ENCODE data around the gene SLC44A5.
A peak's percentile ranks its signal among the peaks of the same experiment; 100 is the strongest.
"Not testable (repeated sequence)": the region's sequence is repeated elsewhere in the genome, so short reads cannot be mapped to it uniquely, and the experiment has no call there.

Gene SLC44A5

GRCh38 chr1:75611014-75611413 is at the start of gene SLC44A5:
Gene SLC44A5 (minus strand): TSS chr1:75611114. CDS start chr1:75541447, 69,667 bp downstream.
- no peak for FAIRE-seq

GRCh38 chr1:75655931-75656330 is 45.0 kb upstream of the SLC44A5 start:
- no peak for FAIRE-seq

GRCh38 chr1:75647183-75647582 is 36.3 kb upstream of the SLC44A5 start:
- FAIRE-seq, result not testable (repeated sequence)

- not testable (repeated sequence) for FAIRE-seq
These were observed 34.2 kb upstream of the SLC44A5 start for GRCh38 chr1:75645153-75645552.

- no peak for FAIRE-seq
These were observed 32.5 kb upstream of the SLC44A5 start for GRCh38 chr1:75643460-75643859.

- FAIRE-seq, result no peak
These were observed 30.4 kb upstream of the SLC44A5 start for GRCh38 chr1:75641325-75641724.

GRCh38 chr1:75640137-75640536 is 29.2 kb upstream of the SLC44A5 start:
- FAIRE-seq, result no peak

- peak; percentile 43 for FAIRE-seq
These were observed 21.5 kb upstream of the SLC44A5 start for GRCh38 chr1:75632350-75632949.

- FAIRE-seq, result no peak
These were observed 20.1 kb upstream of the SLC44A5 start for GRCh38 chr1:75630998-75631397.

GRCh38 chr1:75630004-75630594 is 19.2 kb upstream of the SLC44A5 start:
- FAIRE-seq, result no peak

- FAIRE-seq, result no peak
These were observed 14.9 kb upstream of the SLC44A5 start for GRCh38 chr1:75625795-75626194.

GRCh38 chr1:75618382-75618781 is 7.5 kb upstream of the SLC44A5 start:
- no peak for FAIRE-seq

- FAIRE-seq, result no peak
These were observed 5.8 kb upstream of the SLC44A5 start for GRCh38 chr1:75616436-75617433.

- FAIRE-seq, result no peak
These were observed 4.9 kb upstream of the SLC44A5 start for GRCh38 chr1:75615613-75616435.

GRCh38 chr1:75614399-75614756 is 3.5 kb upstream of the SLC44A5 start:
- no peak for FAIRE-seq

- no peak for FAIRE-seq
These were observed 3.0 kb upstream of the SLC44A5 start for GRCh38 chr1:75613916-75614315.

GRCh38 chr1:75612976-75613375 is 2.1 kb upstream of the SLC44A5 start:
- no peak for FAIRE-seq

- no peak for FAIRE-seq
These were observed 8.4 kb downstream of the SLC44A5 start for GRCh38 chr1:75602486-75602885.

GRCh38 chr1:75600781-75601180 is 10.1 kb downstream of the SLC44A5 start:
- FAIRE-seq, result no peak

GRCh38 chr1:75594327-75594726 is 16.6 kb downstream of the SLC44A5 start:
- FAIRE-seq, result no peak

GRCh38 chr1:75593457-75593856 is 17.5 kb downstream of the SLC44A5 start:
- not testable (repeated sequence) for FAIRE-seq

GRCh38 chr1:75589637-75590036 is 21.3 kb downstream of the SLC44A5 start:
- no peak for FAIRE-seq

All from TTC549 (cell line).